ENCODE measurements around the gene STXBP1. TPM values are rescaled to one million over a fixed set of nuclear protein-coding genes. Genes with fewer than 3 reads are reported as not detected.
"Not testable (repeated sequence)": the region's sequence is repeated elsewhere in the genome, so short reads cannot be mapped to it uniquely, and the experiment has no call there.

STXBP1 gene
- total and polyA plus RNA-seq, 2 of the 8 experiments (the other 6 are each of a cell fraction or from before 2014, with no cell fraction given) = 11.5 to 60.9 TPM

DNA sequence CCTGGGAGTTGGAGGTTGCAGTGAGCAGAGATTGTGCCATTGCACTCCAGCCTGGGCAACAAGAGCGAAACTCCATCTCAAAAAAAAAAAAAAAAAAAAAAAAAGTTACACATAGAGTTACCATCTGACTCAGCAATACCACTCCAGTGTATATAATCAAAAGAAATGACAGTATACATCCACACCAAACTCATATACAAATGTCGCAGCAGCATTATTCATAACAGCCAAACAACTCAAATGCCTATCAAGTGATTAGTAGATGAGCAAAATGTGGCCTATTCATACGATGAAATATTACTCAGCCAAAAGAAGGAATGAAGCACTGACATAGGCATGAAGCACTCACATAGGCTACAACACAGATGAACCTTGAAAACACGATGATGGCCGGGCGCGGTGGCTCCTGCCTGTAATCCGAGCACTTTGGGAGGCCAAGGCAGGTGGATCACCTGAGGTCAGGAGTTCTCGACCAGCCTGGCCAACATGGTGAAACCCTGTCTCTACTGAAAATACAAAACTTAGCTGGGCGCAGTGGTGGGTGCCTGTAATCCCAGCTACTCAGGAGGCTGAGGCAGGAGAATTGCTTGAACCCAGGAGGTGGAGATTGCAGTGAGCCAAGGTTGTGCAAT lies 9.4 kb downstream of the STXBP1 start:
- not testable (repeated sequence) for H3K79me2 ChIP-seq (ENCODE audit: control insufficient read depth in 1 of 2, insufficient read depth in 2 of 2, low read length in 2 of 2)

More for the DNA sequence above, 9.4 kb downstream of the STXBP1 start:
- not testable (repeated sequence) for H3K36me3 ChIP-seq (ENCODE audit: control insufficient read depth in 2 of 4, insufficient read depth in 4 of 4, low read length in 3 of 4); H2BK15ac ChIP-seq (ENCODE audit: low read length); H3K4me3 ChIP-seq (ENCODE audit: extremely low read depth in 1 of 4, insufficient read depth in 2 of 4, low read depth in 3 of 4, low read length in 4 of 4); H3K79me1 ChIP-seq (ENCODE audit: low read depth, low read length); H4K5ac ChIP-seq (ENCODE audit: insufficient read length, low read depth, low read length); H2BK20ac ChIP-seq (ENCODE audit: low read length); H2AK5ac ChIP-seq (ENCODE audit: low read depth, low read length); H2BK120ac ChIP-seq (replicated peaks; ENCODE audit: low read depth, low read length); H3K27me3 ChIP-seq (replicated peaks in 1 of 4; ENCODE audit: control insufficient read depth in 3 of 4, extremely low read depth in 1 of 4, insufficient read depth in 3 of 4, low read length in 3 of 4); H2AFZ ChIP-seq (ENCODE audit: low read length); H3K56ac ChIP-seq (replicated peaks; ENCODE audit: insufficient read length, low read depth, low read length); H3K23ac ChIP-seq (ENCODE audit: insufficient read length); H3K27ac ChIP-seq (ENCODE audit: low read depth, low read length); H2BK5ac ChIP-seq (ENCODE audit: low read depth, low read length); H3K18ac ChIP-seq (ENCODE audit: extremely low read depth, low read length); H3K9me3 ChIP-seq (ENCODE audit: insufficient read depth in 2 of 2, low read depth in 1 of 2, low read length in 1 of 2); H3K9ac ChIP-seq (replicated peaks in 1 of 4; ENCODE audit: extremely low read depth in 1 of 4, low read depth in 3 of 4, low read length in 3 of 4); DNase-seq (ENCODE audit: low read depth in 1 of 2, low spot score in 2 of 2); H4K20me1 ChIP-seq (replicated peaks in 1 of 2; ENCODE audit: control insufficient read depth in 1 of 2, insufficient read depth in 2 of 2, low read length in 2 of 2); H3K23me2 ChIP-seq (ENCODE audit: low read depth, low read length); H2BK12ac ChIP-seq (ENCODE audit: low read depth, low read length); H4K8ac ChIP-seq (ENCODE audit: extremely low read depth, insufficient read depth, low read length); H3K4me1 ChIP-seq (replicated peaks in 1 of 4; ENCODE audit: control insufficient read depth in 3 of 4, insufficient read depth in 4 of 4, low read length in 3 of 4); H3K14ac ChIP-seq (ENCODE audit: insufficient read length); H3K4ac ChIP-seq (replicated peaks; ENCODE audit: insufficient read length, low read depth, low read length); FAIRE-seq; H4K91ac ChIP-seq (replicated peaks; ENCODE audit: insufficient read length, low read length); H3K4me2 ChIP-seq (ENCODE audit: insufficient read depth in 1 of 2, low read depth in 2 of 2, low read length in 2 of 2)
- POLR2A ChIA-PET (ENCODE audit: partially characterized antibody) = interaction anchor here (1.1 kb wide), 1 partner anchor 8 kb away, joined by 3 read pairs; no protein-coding TSS in a partner anchor
- CTCF ChIA-PET (ENCODE audit: partially characterized antibody) = interaction anchor here (0.7 to 1.4 kb wide), 6 partner anchors 8 to 132 kb away, joined by 3 read pairs; no protein-coding TSS in a partner anchor
- 96% methylated on average over 9 of the region's 10 CpGs; no CpG with 5 or more reads in 1 of the 2 experiments for WGBS, 2 experiments (ENCODE audit: extremely low coverage in 1 of 2, insufficient coverage in 1 of 2, insufficient read length in 1 of 2, insufficient replicate concordance in 2 of 2, low coverage in 1 of 2, low lambda C conversion rate in 2 of 2, missing lambda C conversion rate in 1 of 2)
